ENCODE data around the gene C1orf21.
A peak's percentile ranks its signal among the peaks of the same experiment; 100 is the strongest.

Gene C1orf21

GRCh38 chr1:184621260-184621659 lies 234.4 kb downstream of the C1orf21 start:
- peak; percentile 68 for DNase-seq (ENCODE audit: extremely low read depth, low read depth)
- no peak for TF ChIP-seq CTCF (IDR thresholded peaks at IDR 0.05; ENCODE audit: low read depth, low read length)

- peak; percentile 84 for DNase-seq (ENCODE audit: extremely low read depth, low read depth)
- no peak; the same call in 1 of the 2 replicates for TF ChIP-seq CTCF (IDR thresholded peaks at IDR 0.05; ENCODE audit: low read depth, low read length)
These were observed 235.5 kb downstream of the C1orf21 start for GRCh38 chr1:184622136-184622823.

GRCh38 chr1:184623404-184623803 lies 236.6 kb downstream of the C1orf21 start:
- TF ChIP-seq CTCF (IDR thresholded peaks at IDR 0.05; ENCODE audit: low read depth, low read length), result no peak
- no peak for DNase-seq (ENCODE audit: extremely low read depth, low read depth)

- DNase-seq (ENCODE audit: extremely low read depth, low read depth), result no peak
- TF ChIP-seq CTCF (IDR thresholded peaks at IDR 0.05; ENCODE audit: low read depth, low read length), result no peak
These were observed 237.2 kb downstream of the C1orf21 start for GRCh38 chr1:184624051-184624450.

GRCh38 chr1:184624626-184625025 lies 237.8 kb downstream of the C1orf21 start:
- TF ChIP-seq CTCF (IDR thresholded peaks at IDR 0.05; ENCODE audit: low read depth, low read length), result no peak
- DNase-seq (ENCODE audit: extremely low read depth, low read depth), result no peak

- no peak for DNase-seq (ENCODE audit: extremely low read depth, low read depth)
- no peak for TF ChIP-seq CTCF (IDR thresholded peaks at IDR 0.05; ENCODE audit: low read depth, low read length)
These were observed 238.4 kb downstream of the C1orf21 start for GRCh38 chr1:184625271-184625670.

- no peak for TF ChIP-seq CTCF (IDR thresholded peaks at IDR 0.05; ENCODE audit: low read depth, low read length)
- DNase-seq (ENCODE audit: extremely low read depth, low read depth), result no peak
These were observed 239.5 kb downstream of the C1orf21 start for GRCh38 chr1:184626076-184627006.
